A549 (cell line): ENCODE data around the gene SYS1. TPM values are rescaled to one million over a fixed set of nuclear protein-coding genes. Genes with fewer than 3 reads are reported as not detected.

Source experiments
- ATAC-seq, 2 experiments: fragments of 200-7000 bp in 1 of 2; fragments of >200 bp in 1 of 2; cut with Nextera tagmentation in 1 of 2; cut with Tn5 transposase in 1 of 2; 3 replicates each; pipeline versions ENCODE4 v1.8.0 to v1.9.1; 2018 to 2020; ENCODE audit warnings: mild to moderate bottlenecking in 1 of 2, moderate library complexity in 1 of 2
- CTCF ChIA-PET: fragments of 300-600 bp; sonication (Branson Sonifier 250); formaldehyde crosslinking; extraction: SDS; loops from one replicate; lab custom pipeline; 2021; ENCODE audit warnings: antibody characterized with exemption, inconsistent platforms; lab: Yijun Ruan, JAX
- POLR2A ChIA-PET: fragments of 350-600 bp; formaldehyde crosslinking; extraction: SDS; loops from one replicate; lab custom pipeline; 2021; ENCODE audit warnings: antibody characterized with exemption, inconsistent platforms; lab: Yijun Ruan, JAX
- DNase-seq, 2 experiments: peaks; one replicate each; pipeline versions ENCODE4 v3.0.0 to v3.0.0-alpha.2; 2011 to 2016; ENCODE audit warnings: low read depth in 1 of 2, low spot score in 1 of 2
- FAIRE-seq: peaks from 2 replicates; lab custom pipeline; 2011; peaks lifted over from hg19 to GRCh38; lab: Jason Lieb, UNC
- H3K27ac ChIP-seq, 2 experiments: fragments of >200 bp; sonication (Bioruptor Twin); formaldehyde crosslinking; 3 replicates each; pipeline ENCODE4 v1.5.1; 2016 to 2017
- H3K4me1 ChIP-seq: fragments of >200 bp; sonication (Bioruptor Twin); formaldehyde crosslinking; 3 replicates; pipeline ENCODE4 v1.6.1; 2016
- H3K4me2 ChIP-seq: fragments of >200 bp; sonication (Bioruptor Twin); formaldehyde crosslinking; 3 replicates; pipeline ENCODE4 v1.6.1; 2016
- H3K4me3 ChIP-seq: fragments of >200 bp; sonication (Bioruptor Twin); formaldehyde crosslinking; 3 replicates; pipeline ENCODE4 v1.5.1; 2016
- H3K9me3 ChIP-seq: fragments of >200 bp; sonication (Bioruptor Twin); formaldehyde crosslinking; 3 replicates; pipeline ENCODE4 v1.6.1; 2016
- BCL3 ChIP-seq: fragments of >200 bp; sonication (Bioruptor Twin); formaldehyde crosslinking; IDR thresholded peaks from 3 replicates; pipeline ENCODE4 v1.6.1; 2016
- CBX2 ChIP-seq: fragments of 200-600 bp; sonication (generic); IDR thresholded peaks from 2 replicates; pipeline ENCODE4 v1.6.1; 2016; ENCODE audit warnings: low read depth, mild to moderate bottlenecking, borderline replicate concordance
- CBX8 ChIP-seq: fragments of 200-600 bp; sonication (generic); IDR thresholded peaks from 2 replicates; pipeline ENCODE4 v1.6.1; 2016
- CEBPB ChIP-seq, 2 experiments: fragments of >200 bp in 1 of 2; sonication (Bioruptor Twin) in 1 of 2; formaldehyde crosslinking in 1 of 2; IDR thresholded peaks; 2 replicates each; pipeline ENCODE4 v1.6.1; 2012 to 2016
- CTCF ChIP-seq: fragments of >200 bp; sonication (Bioruptor Twin); formaldehyde crosslinking; IDR thresholded peaks from 3 replicates; pipeline ENCODE4 v1.5.1; 2016
- EHF ChIP-seq: fragments of 250-450 bp; sonication (Bioruptor Pico); IDR thresholded peaks from 2 replicates; pipeline ENCODE4 v1.5.0; 2020; ENCODE audit warnings: mild to moderate bottlenecking
- ELK1 ChIP-seq: fragments of 150-350 bp; IDR thresholded peaks from 2 replicates; pipeline ENCODE4 v1.6.1; 2014; ENCODE audit warnings: low read depth, mild to moderate bottlenecking, low read length
- EP300 ChIP-seq, 2 experiments: fragments of >200 bp; sonication (Bioruptor Twin); formaldehyde crosslinking; IDR thresholded peaks; 2 replicates in 1 of 2; 3 replicates in 1 of 2; pipeline ENCODE4 v1.6.1; 2016 to 2017
- HES2 ChIP-seq: fragments of >200 bp; sonication (Bioruptor Twin); formaldehyde crosslinking; IDR thresholded peaks from 2 replicates; pipeline ENCODE4 v1.6.1; 2016
- HMGXB4 ChIP-seq: fragments of 250-450 bp; sonication (Bioruptor Pico); IDR thresholded peaks from 2 replicates; pipeline ENCODE4 v1.5.0; 2021; ENCODE audit warnings: mild to moderate bottlenecking, moderate library complexity, borderline replicate concordance
- HOXA7 ChIP-seq: fragments of 250-450 bp; sonication (Bioruptor Pico); IDR thresholded peaks from 2 replicates; pipeline ENCODE4 v1.5.0; 2020; ENCODE audit warnings: mild to moderate bottlenecking, moderate library complexity
- JUNB ChIP-seq: fragments of >200 bp; sonication (Bioruptor Twin); formaldehyde crosslinking; IDR thresholded peaks from 2 replicates; pipeline ENCODE4 v1.6.1; 2016
- MAFK ChIP-seq: fragments of 450-650 bp; IDR thresholded peaks from 2 replicates; pipeline ENCODE4 v1.6.1; 2014; ENCODE audit not compliant: partially characterized antibody
- MAX ChIP-seq: IDR thresholded peaks from 2 replicates; pipeline ENCODE4 v1.6.1; 2012
- MAZ ChIP-seq: fragments of 150-350 bp; IDR thresholded peaks from 2 replicates; pipeline ENCODE4 v1.6.1; 2014; ENCODE audit warnings: antibody characterized with exemption, low read depth, low read length, borderline replicate concordance
- MYC ChIP-seq: IDR thresholded peaks from 2 replicates; pipeline ENCODE4 v1.6.1; 2012; ENCODE audit warnings: mild to moderate bottlenecking, inconsistent platforms, low read length, improper control_type of control experiment, borderline replicate concordance
- NPAS2 ChIP-seq: fragments of 250-450 bp; sonication (Bioruptor Pico); IDR thresholded peaks from 2 replicates; pipeline ENCODE4 v1.8.0; 2022; ENCODE audit warnings: mild to moderate bottlenecking, moderate library complexity, borderline replicate concordance
- NR3C1 ChIP-seq: fragments of >200 bp; sonication (Bioruptor Twin); formaldehyde crosslinking; IDR thresholded peaks from 3 replicates; pipeline ENCODE4 v1.6.1; 2017
- PHF8 ChIP-seq: fragments of 200-600 bp; sonication (generic); IDR thresholded peaks from 2 replicates; pipeline ENCODE4 v1.6.1; 2016; ENCODE audit warnings: low read depth, mild to moderate bottlenecking, antibody characterized with exemption, moderate library complexity, borderline replicate concordance
- POLR2A ChIP-seq: IDR thresholded peaks from 2 replicates; pipeline ENCODE4 v1.6.1; 2012; ENCODE audit warnings: mild to moderate bottlenecking, low read length
- RARB ChIP-seq: fragments of 250-450 bp; sonication (Bioruptor Pico); IDR thresholded peaks from 2 replicates; pipeline ENCODE4 v1.8.0; 2021; ENCODE audit warnings: mild to moderate bottlenecking, moderate library complexity
- REST ChIP-seq: fragments of 200-600 bp; sonication (generic); IDR thresholded peaks from 2 replicates; pipeline ENCODE4 v1.6.1; 2016; ENCODE audit warnings: antibody characterized with exemption, mild to moderate bottlenecking, moderate library complexity
- RNF2 ChIP-seq: fragments of 200-600 bp; sonication (generic); IDR thresholded peaks from 2 replicates; pipeline ENCODE4 v1.6.1; 2016; ENCODE audit warnings: low read depth, mild to moderate bottlenecking, antibody characterized with exemption, moderate library complexity, borderline replicate concordance
- SMC3 ChIP-seq: fragments of >200 bp; sonication (Bioruptor Twin); formaldehyde crosslinking; IDR thresholded peaks from 3 replicates; pipeline ENCODE4 v1.6.1; 2018; ENCODE audit warnings: inconsistent platforms
- SREBF2 ChIP-seq: fragments of 450-650 bp; IDR thresholded peaks from 2 replicates; pipeline ENCODE4 v1.6.1; 2014; ENCODE audit warnings: mild to moderate bottlenecking, moderate library complexity
- ZC3H11A ChIP-seq: fragments of 450-650 bp; IDR thresholded peaks from 2 replicates; pipeline ENCODE4 v1.6.1; 2014; ENCODE audit warnings: antibody characterized with exemption, mild to moderate bottlenecking
- ZSCAN20 ChIP-seq: fragments of 250-450 bp; sonication (Bioruptor Pico); IDR thresholded peaks from 2 replicates; pipeline ENCODE4 v1.8.0; 2022; ENCODE audit warnings: mild to moderate bottlenecking, moderate library complexity
- WGBS: methylation state at CpG from one replicate; pipeline ENCODE4 v1.1.6; 2017; ENCODE audit errors: missing lambda C conversion rate; 5-methylcytosine and 5-hydroxymethylcytosine counted together
- polyA plus RNA-seq, 4 experiments: library from polyadenylated mRNA; depleted of rRNA in 3 of 4; stranded (reverse); fragments of >200 nt; fragmentation: RNase III in 1 of 4; extraction: RNeasy Plus Mini Kit Qiagen cat#74134 plus additional on column Dnase treatment in 1 of 4; gene quantifications; 2 replicates in 3 of 4; 3 replicates in 1 of 4; pipeline ENCODE4 v1.2.3, GENCODE V29; 2011 to 2017

The SYS1 gene
- polyA plus RNA-seq, 2 of the 4 experiments (the other 2 are of a cell fraction), result 20.2 to 27.6 TPM

- TF ChIP-seq CTCF (no peak), MAX (no peak)
Observed at GRCh38 chr20:45365444-45365970, 2.6 kb downstream of the SYS1 start (continued).

GRCh38 chr20:45366192-45366591, 3.2 kb downstream of the SYS1 start:
- Histone ChIP-seq H3K9me3 (no peaks in the 10 kb centered on the region), H3K4me3 (no peak overlapping the region), H3K4me1 (peaks cover 4% of the 10 kb centered on the region; the same call in 1 of the 3 replicates), H3K4me2 (no peak overlapping the region), H3K27ac (no peak overlapping the region)
- ATAC-seq (no peak), FAIRE-seq (no peak), DNase-seq (no peak)
- CTCF ChIA-PET, result interaction anchor here (0.7 to 12.1 kb wide), 9 partner anchors 8 to 405 kb away, joined by 3 to 240 read pairs (median 11); no protein-coding TSS in a partner anchor
- TF ChIP-seq NPAS2 (CRISPR knock-in tag) (no peak), JUNB (no peak), ZSCAN20 (CRISPR knock-in tag) (no peak), MYC (no peak), CBX8 (no peak), ZC3H11A (no peak), NR3C1 (no peak), MAFK (no peak), CEBPB (IDR thresholded peaks at IDR 0.05) (no peak), SMC3 (no peak), POLR2A (no peak), MAZ (no peak), EHF (no peak), HMGXB4 (CRISPR knock-in tag) (no peak), HES2 (no peak), RARB (no peak), SREBF2 (no peak), CBX2 (no peak)
- 95% methylated on average over 1 of the region's 1 CpG for WGBS
- POLR2A ChIA-PET, result no interaction called here

GRCh38 chr20:45366631-45367030, 3.7 kb downstream of the SYS1 start:
- DNase-seq (no peak), ATAC-seq (no peak), FAIRE-seq (no peak)
- Histone ChIP-seq H3K4me1 (peaks cover 4% of the 10 kb centered on the region; the same call in 1 of the 3 replicates), H3K4me2 (no peak overlapping the region), H3K27ac (no peak overlapping the region), H3K4me3 (no peak overlapping the region), H3K9me3 (no peaks in the 10 kb centered on the region)
- WGBS, result 94% methylated on average over 11 of the region's 11 CpGs
- ChIA-PET CTCF (interaction anchor here (1.1 to 12.1 kb wide), 7 partner anchors 11 to 405 kb away, joined by 3 to 240 read pairs (median 11); no protein-coding TSS in a partner anchor), POLR2A (no interaction called here)
- TF ChIP-seq EP300 (IDR thresholded peaks at IDR 0.05) (no peak), BCL3 (no peak), REST (no peak), POLR2A (no peak), PHF8 (no peak), RNF2 (no peak), ELK1 (no peak), HOXA7 (CRISPR knock-in tag) (no peak), JUNB (no peak)
